GM10266 (cell line): ENCODE results near the gene EML1.

Source experiments
- DNase-seq: peaks from one replicate; pipeline ENCODE4 v3.0.0; 2012; ENCODE audit errors: extremely low spot score
- TF ChIP-seq, protein P1 (sequence below): IDR thresholded peaks from 2 replicates; pipeline ENCODE4 v1.5.1; 2012; ENCODE audit warnings: mild to moderate bottlenecking, low read depth; ENCODE audit not compliant: control insufficient read depth, insufficient read depth; ENCODE audit errors: missing control alignments

Gene EML1

DNA sequence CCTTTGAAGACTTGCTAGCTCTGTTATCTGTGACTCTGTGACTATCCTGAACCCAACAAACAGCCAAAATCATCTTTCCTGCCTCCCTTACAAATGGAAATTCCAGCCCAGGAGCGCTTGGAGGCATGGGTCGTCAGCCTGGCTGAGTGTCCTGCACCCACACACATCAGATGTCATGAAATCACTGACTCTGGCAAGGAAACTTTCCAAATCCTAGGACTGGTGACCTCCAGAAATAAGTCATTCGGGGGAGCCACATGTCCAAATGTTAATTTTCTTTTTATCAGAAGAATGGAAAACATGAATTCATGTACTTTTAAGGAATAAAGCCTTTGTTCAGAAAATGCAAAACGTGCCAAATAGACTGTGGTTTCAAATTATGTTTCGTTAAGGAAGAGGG lies 175.7 kb downstream of the EML1 start:
- no peak for DNase-seq
- TF ChIP-seq, protein P1, sequence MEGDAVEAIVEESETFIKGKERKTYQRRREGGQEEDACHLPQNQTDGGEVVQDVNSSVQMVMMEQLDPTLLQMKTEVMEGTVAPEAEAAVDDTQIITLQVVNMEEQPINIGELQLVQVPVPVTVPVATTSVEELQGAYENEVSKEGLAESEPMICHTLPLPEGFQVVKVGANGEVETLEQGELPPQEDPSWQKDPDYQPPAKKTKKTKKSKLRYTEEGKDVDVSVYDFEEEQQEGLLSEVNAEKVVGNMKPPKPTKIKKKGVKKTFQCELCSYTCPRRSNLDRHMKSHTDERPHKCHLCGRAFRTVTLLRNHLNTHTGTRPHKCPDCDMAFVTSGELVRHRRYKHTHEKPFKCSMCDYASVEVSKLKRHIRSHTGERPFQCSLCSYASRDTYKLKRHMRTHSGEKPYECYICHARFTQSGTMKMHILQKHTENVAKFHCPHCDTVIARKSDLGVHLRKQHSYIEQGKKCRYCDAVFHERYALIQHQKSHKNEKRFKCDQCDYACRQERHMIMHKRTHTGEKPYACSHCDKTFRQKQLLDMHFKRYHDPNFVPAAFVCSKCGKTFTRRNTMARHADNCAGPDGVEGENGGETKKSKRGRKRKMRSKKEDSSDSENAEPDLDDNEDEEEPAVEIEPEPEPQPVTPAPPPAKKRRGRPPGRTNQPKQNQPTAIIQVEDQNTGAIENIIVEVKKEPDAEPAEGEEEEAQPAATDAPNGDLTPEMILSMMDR, result no peak

DNA sequence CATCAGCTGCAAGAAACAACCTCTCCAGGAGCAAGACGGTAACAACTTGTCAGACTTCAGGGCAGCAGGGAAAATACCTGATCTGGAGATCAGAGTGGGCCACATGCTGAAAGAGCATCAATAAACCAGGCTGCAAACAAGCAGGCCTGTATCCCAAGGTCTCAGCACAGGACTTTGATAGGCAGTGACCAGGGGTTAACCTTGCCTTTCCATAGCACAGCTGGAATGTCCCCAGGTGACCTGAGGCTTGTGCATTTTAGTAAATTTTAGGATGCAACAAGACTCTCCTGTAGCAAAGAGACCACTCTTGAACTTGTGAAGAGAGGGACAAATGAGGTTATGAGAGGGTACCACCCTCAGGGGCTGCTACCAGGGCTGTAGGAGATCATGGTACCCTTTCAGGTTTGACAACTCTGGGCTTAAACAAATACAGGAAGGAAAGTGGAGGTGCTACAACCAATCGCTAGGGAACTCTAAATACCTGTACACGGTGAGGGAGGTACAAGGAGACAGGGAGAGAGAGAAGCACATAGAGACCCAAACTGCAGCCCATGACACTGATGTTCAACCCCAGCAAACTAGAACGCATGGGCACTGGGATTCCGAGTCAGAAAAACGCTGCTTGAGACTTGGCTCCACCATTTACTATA lies 176.6 kb downstream of the EML1 start:
- TF ChIP-seq, protein P1, result no peak
- DNase-seq, result no peak

DNA sequence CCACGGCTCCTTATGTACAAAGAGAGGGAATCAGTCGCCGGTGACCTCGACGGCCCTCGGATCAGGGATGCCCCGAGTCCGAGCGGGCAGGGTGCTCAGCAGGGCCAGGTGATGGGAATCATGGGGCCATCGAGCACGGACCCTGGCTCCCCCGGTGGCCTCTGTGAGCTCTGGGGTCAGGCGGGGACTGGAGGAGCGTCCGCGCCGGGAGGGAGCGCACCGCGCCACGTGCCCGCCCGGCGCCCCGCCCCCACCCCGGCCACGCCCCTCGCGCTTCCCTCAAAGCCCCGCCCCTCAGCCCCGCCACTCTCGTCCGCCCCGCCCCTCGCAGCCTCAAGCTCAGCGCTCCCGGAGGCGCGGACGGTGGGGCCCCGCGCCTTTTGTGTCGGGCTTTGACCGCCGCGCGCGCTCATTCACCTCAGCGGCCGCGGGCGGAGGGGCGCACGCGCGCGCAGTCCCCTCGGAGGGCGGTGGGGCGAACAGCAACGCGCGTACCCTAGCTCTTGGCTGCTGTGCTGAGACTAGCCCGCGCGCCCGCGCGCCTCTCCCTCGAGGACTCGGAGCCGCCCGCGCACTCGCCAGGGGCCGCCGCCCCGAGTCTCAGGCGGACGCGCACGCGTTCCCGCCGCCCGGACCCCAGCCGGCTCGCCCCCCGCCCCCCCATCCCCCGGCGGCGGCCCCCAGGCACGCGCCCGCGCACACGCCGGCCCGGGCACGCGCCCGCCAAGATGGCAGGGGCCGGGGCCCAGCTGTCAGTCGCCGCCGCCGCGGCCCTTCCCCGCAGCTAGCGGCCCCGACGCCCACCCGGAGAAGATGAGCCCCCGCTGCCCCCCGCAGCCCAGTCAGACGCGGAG lies 178.1 kb downstream of the EML1 start:
- TF ChIP-seq, protein P1, result no peak
- peak; percentile 92 for DNase-seq

DNA sequence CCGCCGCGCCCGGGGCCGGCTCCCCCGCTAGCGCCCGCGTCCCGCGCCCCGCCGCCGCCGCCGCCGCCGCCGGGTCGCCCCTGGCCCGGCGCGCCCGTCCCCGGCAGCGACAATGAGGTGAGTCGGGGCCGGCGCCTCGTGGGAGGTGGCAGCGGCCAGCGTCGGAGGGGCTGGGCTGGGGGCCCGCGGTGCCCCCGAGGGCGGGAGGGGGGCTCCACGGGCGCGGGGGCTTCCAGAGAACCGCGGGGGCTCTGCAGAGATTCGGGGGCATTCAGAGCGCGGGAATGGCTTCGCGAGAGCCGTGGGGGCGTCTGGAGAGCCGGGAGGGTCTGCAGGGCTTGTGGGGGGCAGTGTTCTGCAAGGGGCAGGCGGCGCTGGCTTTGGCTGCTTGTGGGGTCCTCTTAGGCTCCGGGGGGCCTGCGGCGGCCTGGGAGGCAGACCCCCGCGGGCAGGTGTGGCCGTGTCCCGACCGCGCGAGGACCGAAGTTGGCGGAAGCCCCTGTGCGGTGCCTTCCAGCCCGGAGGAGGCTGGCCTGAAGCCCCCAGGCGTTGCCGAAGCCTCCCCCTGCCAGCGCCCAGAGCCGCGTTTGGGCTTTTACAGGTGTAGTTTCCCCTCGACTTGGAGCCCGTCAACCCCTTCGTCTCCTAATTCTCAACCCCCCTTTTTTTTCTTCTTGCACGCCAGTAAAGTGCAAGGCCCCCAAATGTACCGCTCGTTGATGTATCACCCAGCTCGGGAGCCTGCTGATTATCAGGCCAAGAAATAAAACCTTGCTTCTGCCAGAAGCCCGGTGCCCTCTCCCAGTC lies 178.9 kb downstream of the EML1 start:
- TF ChIP-seq, protein P1, result no peak
- DNase-seq, result peak; percentile 58

DNA sequence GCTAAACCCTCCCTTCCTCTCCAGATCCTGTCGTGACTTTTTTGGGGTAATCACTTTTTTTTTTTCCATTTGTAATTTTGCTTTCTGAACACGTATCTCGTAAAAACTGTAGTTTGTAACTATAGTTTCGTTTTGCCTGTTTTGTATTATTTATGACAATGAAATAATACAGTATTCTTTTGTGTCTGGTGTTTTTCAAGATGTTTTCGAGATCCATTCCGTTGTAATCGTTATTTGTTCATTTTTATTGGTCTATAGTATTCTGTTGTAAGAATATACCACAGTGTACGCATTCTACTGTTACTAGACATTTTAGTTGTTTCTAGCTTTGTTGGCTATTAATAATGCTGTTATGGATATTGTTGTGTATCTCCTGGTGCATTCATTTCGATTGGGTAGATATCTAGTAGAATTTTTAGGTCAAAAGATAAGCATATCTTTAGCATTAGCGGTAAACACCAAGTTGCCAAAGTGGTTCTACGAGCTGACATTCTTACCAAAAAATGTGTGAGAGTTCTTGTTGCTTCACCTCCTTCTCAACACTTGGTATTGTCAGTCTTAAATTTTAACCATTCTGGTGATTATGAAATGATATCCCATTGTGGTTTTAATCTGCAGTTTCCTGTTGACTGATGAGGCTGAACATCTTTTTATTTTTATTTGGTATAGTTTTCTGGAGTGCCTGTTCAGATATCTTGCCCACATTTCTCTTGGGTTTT lies 179.7 kb downstream of the EML1 start:
- TF ChIP-seq, protein P1, result no peak
- DNase-seq, result no peak

DNA sequence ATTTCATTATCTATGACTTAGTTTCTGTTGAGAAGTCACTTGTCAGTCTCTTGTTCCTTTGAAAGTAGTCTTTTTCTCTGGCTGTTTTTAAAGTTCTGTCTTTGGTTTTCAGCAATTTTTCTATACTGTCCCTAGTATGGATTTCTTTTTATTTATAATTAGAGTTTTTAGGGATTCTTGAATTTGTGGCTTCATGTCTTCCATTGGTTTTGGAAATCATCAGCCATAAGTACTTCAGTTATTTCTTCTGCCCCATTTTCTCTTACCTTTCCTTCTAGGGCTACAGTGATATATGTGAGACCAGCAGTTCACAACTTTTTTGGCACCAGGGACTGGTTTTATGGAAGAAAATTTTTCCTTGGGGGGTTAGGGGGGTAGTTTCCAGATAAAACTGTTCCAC lies 182.0 kb downstream of the EML1 start:
- no peak for DNase-seq
- TF ChIP-seq, protein P1, result no peak
